Renal cortical epithelial cell (primary cell): ENCODE measurements around the gene CHCHD2. TPM values are rescaled to one million over a fixed set of nuclear protein-coding genes. Genes with fewer than 3 reads are reported as not detected.
A peak's percentile ranks its signal among the peaks of the same experiment; 100 is the strongest.
"Not testable (repeated sequence)": the region's sequence is repeated elsewhere in the genome, so short reads cannot be mapped to it uniquely, and the experiment has no call there.

Experiments used
- DNase-seq: peaks from one replicate; pipeline ENCODE4 v3.0.0-alpha.2; 2011; ENCODE audit warnings: low read depth
- total RNA-seq: library from RNA; depleted of rRNA; stranded (reverse); fragments of >200 nt; gene quantifications from 2 replicates; pipeline ENCODE4 v1.2.3, GENCODE V29; 2014

The CHCHD2 gene
- total RNA-seq, 1 donor from 2014 or later, result 215 TPM

DNA sequence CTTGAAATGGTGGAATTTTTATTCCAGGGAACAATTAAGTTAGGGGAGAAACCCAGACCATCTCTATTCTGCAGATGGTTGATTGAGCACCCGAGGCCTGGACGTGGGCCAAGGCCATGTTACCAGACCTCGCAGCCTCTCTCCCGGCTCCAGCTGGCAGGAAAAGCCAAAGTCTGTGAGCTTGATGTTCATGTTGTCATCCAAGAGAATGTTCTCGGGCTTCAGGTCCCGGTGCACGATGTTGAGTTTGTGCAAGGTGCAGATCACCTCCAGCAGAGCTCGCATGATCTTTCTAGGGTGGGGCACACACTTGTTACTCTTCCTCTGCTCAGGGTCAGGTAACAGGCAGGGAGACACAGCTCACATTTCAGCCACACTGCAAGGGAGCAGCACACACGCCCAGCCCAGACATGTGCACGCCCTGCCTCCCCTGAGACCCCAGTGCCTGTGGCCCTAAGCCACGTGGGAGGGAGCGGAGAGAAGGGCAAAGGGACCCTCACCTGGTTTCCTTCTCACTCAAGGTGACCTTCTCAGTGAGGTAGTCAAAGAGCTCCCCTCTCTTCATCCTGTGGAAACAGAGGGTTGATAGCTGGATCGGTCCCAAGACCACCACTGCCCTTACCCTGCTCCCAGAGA, 23.0 kb downstream of the CHCHD2 start:
- peak; percentile 32 for DNase-seq

DNA sequence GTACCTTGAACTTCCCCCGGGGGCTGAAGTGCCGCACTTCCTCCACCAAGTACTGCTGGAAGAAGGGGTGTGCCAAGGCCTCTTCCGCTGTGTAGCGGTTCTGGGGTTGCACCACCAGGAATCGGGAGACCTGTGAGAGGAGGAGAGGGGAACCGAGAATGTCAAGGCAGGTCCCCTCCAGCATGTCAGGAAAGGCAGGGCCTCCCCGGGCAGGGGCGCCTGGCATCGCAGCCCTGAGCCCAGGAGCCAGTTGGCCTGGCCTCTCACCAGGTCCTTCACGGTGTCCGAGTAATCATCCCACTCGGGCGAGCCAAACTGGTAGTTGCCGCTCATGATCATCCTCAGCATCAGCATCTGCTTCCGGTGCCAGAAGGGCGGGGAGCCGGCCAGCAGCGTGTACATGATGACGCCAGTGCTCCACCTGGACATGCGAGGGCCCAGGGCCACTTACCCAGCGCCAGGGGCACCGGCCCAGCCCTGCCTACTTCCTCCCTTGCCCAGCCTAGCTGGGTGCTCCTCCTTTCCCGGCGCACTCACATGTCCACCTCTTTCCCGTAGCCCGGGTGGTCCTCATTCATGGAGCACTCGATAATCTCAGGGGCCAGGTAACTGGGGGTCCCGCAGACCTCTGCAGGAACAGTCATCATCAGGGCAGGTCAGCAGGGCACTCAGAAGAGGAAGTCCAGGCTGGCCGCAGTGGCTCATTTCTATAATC, 24.5 kb downstream of the CHCHD2 start:
- DNase-seq, result no peak

DNA sequence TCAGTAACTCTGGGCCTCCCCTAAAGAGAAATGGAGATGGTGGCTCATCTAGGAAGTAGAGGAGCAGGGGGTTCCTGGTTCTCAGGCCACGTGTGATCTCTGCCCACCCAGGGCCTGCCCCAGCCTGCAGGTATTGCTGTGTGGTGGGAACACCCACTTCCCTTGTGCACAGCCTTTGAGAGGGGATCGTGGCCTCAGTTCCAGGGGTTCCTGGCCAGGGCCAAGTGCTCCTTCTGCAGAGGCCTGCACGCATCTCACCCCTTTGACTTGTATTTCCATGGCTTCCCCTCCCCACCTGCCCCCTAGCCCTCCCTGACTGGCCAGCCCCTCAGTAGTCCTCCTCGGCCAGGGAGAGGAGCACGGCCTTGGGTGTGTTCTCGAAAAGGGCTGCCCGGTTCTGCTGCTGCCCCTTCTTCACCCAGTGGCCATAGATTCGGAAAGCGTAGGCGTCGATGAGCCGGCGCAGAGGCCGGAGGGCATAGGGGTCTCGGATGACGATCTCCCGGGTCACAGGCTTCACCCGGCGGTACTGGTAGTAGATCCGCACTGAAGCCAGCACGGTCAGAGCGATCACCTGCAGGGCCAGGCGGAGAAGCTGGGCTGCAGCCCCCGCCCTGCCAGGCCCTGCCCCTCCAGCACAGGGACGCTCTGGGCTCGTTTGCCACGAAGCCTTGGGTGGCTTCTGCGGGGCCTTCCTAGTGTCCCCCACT, 25.4 kb downstream of the CHCHD2 start:
- not testable (repeated sequence) for DNase-seq

DNA sequence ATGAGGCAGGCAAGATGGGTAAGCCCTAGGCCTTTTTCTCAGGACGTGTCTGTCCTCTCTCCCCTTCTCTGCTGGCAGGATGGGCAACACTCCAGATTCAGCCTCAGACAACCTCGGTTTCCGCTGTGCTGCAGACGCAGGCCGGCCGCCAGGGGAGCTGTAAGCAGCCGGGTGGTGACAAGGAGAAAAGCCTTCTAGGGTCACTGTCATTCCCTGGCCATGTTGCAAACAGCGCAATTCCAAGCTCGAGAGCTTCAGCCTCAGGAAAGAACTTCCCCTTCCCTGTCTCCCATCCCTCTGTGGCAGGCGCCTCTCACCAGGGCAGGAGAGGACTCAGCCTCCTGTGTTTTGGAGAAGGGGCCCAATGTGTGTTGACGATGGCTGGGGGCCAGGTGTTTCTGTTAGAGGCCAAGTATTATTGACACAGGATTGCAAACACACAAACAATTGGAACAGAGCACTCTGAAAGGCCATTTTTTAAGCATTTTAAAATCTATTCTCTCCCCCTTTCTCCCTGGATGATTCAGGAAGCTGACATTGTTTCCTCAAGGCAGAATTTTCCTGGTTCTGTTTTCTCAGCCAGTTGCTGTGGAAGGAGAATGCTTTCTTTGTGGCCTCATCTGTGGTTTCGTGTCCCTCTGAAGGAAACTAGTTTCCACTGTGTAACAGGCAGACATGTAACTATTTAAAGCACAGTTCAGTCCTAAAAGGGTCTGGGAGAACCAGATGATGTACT, 26.7 kb downstream of the CHCHD2 start:
- DNase-seq, result no peak

DNA sequence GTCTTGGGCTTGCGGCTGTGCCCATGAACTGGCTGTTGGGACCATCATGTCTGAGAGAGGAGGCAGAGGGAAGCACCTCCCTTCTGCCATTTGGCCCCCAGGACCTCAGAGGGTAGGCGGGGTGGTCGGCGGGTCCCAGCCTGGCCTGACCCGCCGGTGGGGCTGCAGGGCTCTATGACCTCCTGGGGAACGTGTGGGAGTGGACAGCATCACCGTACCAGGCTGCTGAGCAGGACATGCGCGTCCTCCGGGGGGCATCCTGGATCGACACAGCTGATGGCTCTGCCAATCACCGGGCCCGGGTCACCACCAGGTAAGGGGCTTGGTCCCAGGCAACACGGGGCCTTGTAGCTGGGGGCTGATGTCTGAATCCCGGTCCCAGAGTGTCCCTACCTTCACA, 28.1 kb downstream of the CHCHD2 start:
- DNase-seq, result no peak

DNA sequence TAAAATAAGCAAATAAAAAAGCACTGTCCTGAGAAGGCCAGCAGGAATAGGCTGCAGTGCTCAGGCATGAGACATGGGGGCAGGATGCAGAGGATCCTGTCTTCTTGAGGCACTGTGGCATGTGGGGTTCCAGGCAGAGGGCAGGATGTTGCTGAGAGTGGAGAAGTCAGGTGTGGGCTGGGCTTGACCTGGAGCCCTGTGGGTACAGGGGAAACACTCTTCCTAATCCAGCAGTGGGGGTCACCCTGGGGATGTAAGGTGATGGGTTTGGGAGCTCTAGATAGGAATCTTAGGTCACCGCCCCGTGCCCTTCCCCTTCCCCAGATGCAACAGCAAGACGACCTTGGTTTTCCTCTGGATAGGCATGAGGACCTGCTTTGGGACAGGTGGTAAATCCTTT, 28.6 kb downstream of the CHCHD2 start:
- no peak for DNase-seq

DNA sequence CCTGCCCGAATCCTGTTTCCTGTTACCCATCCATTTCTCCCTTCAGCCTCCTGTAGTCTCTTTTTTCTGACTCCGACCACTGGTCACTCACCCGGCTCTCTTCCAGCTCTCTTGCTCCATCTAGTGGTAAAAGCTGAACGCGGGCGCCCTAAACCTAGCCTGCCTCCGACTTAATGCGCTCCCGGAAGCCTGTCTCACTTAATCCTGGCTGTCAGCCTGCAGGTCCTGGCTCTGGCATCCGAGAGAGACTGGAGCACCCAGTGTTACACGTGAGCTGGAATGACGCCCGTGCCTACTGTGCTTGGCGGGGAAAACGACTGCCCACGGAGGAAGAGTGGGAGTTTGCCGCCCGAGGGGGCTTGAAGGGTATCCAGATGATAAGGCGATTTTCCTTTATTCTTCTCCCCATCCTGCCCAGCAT, 31.9 kb downstream of the CHCHD2 start:
- peak; percentile 62 for DNase-seq

DNA sequence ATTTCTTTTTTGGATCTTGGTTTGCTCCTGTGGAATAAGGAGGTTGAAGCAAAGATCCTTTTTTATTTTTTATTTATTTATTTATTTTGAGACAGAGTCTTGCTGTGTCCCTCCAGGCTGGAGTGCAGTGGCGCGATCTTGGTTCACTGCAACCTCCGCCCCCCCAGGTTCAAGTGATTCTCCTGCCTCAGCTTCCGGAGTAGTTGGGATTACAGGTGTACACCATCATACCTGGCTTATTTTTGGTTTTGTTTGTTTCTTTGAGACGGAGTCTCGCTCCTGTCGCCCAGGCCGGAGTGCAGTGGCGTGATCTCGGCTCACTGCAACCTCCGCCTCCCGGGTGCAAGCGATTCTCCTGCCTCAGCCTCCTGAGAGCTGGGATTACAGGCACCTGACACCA, 39.9 kb downstream of the CHCHD2 start:
- DNase-seq, result not testable (repeated sequence)

DNA sequence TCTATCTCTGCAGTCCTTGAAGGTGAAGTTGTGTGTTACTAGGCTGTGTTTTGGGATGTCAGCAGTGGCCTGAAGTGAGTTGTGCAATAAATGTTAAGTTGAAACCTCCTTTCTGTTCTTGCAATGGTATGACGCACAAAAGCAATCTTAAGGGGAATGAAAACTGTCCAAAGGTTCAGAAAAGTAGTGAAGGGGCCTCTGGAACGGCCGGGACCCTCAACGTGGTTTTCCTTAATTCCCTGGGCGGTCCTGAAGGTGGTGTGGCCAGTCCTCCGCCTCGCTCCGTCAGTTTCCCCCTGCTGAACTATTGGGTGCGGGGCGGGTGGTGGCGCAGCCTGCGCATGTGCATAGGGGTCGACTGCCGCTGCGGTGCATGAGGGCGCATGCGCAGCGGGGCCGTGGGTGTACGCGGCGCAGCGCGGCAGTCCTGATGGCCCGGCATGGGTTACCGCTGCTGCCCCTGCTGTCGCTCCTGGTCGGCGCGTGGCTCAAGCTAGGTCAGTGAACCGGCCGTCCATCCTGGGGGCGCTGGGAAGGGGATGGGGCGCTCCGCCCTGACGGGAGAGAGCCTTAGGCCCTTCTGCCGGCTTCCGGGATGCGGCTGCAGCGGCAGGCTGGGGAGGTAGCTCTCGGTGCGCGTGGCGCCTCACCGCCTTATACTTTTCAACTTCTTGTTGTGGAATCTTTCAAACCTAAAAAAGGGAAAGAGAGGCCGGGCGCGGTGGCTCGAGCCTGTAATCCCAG, 42.2 kb downstream of the CHCHD2 start, which contains the start of gene SUMF2:
Gene SUMF2, plus strand, starts transcription at position 405 of the 744 bp plus-strand sequence. Its CDS starts 26 bp downstream, at position 431.
- DNase-seq, result peak; percentile 74

DNA sequence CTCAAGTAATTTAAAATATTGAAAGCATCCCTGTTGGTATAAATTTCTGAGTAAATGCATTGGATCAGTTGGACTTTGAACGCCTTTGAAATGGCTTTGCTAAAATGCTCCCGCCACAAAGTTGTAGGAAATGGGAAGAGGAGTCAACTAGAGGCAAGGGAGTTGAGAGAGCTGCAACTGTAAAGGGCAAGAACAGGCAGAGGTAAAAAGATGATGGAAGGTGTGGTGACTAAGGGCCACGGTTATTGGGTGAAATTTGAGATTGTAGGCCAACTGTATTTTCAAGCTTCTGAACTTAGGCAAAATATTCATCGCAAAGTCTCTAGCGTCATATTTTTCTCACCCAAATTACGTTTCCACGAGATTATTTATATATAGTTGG, 42.8 kb downstream of the CHCHD2 start:
- no peak for DNase-seq

DNA sequence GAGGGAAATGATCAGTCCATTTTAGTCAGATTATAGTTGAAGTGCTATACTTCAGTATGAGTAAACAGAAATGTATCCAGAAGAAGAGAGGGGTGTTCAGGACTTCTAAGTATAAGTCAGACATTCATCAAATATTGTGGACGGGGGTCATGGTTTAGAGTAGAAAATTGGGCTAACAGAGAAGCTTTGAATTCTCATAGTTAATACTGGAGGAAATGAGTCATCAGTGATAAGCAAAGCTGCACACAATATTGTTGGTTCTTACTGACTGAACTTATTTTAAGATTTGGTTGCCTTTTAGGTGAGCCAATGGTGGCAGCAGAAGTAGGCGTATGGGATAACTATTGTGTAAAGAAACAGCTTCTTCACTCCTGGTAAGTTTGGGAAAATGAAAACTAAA, 43.9 kb downstream of the CHCHD2 start:
- DNase-seq, result peak; percentile 49

DNA sequence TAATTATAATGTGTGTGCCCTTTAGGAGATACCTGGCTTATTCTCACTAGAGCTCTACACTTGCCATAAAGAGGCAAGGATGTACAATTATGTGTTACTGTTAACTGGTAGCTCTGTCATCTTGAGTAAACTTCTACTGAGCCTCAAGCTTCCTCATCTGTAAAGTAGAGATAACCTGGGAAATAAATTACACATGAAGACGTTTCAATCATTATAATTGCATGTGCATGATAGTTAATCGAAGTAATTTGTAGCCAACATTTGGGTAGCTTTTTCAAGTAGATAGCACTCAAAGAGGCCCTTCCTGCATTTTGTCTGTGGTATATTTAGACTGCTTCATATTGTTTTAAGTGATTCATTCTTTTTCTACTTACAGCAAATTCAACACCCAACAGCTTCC, 52.3 kb downstream of the CHCHD2 start:
- no peak for DNase-seq

DNA sequence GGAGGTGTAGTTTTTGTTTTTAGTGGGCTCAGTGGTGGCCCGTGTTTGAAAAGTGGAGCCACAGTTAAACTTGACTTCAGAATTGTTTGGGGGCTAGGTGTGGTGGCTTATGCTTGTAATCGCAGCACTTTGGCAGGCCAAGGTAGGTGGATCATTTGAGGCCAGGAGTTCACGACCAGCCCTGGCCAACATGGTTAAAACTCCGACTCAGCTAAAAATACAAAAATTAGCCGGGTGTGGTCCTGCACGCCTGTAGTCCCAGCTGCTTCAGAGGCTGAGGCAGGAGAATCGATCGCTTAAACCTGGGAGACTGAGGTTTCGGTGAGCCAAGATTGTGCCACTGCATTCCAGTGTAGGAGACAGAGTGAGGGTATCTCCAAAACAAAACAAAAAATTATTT, 52.9 kb downstream of the CHCHD2 start:
- no peak for DNase-seq

Other genes with a start within 250 kb of the CHCHD2 start
- gene SEPTIN14, start 243.7 kb downstream of the CHCHD2 start, total RNA-seq, result not detected in 2 replicates
- gene ZNF713, start 219.0 kb downstream of the CHCHD2 start, total RNA-seq, result 3.5 and 7.0 TPM in 2 replicates
- gene MRPS17, start 154.6 kb downstream of the CHCHD2 start, total RNA-seq, result 15.6 and 28.0 TPM in 2 replicates
- gene NIPSNAP2, start 141.9 kb downstream of the CHCHD2 start, total RNA-seq, result 58.0 and 78.6 TPM in 2 replicates
- 42.7 and 90.6 TPM in 2 replicates for gene PSPH, start 55.0 kb downstream of the CHCHD2 start, total RNA-seq
- gene CCT6A, start 54.7 kb downstream of the CHCHD2 start, total RNA-seq, result 184 and 264 TPM in 2 replicates
- gene SUMF2, start 42.2 kb downstream of the CHCHD2 start, total RNA-seq, result 130 and 194 TPM in 2 replicates
- 0.15 TPM in 1 of 2 replicates, not detected in the other for gene PHKG1, start 13.5 kb downstream of the CHCHD2 start, total RNA-seq
- 0.20 TPM in 1 of 2 replicates, not detected in the other for gene NUPR2, start 9.9 kb upstream of the CHCHD2 start, total RNA-seq